PC-9 (cell line): ENCODE results near the gene GATD1. TPM values are rescaled to one million over a fixed set of nuclear protein-coding genes. Genes with fewer than 3 reads are reported as not detected.

ENCODE experiments used
- BruUV-seq: library from RNA; stranded (reverse); fragments of 400-500 nt; replicated peaks from 2 replicates; lab custom pipeline; 2021; lab: Mats Ljungman, UMichigan
- CTCF ChIA-PET: fragments of 300-600 bp; sonication (Branson Sonifier 250); formaldehyde crosslinking; loops from one replicate; lab custom pipeline; 2022; ENCODE audit warnings: antibody characterized with exemption; lab: Charles Lee
- POLR2A ChIA-PET: fragments of 300-600 bp; sonication (Branson Sonifier 250); formaldehyde crosslinking; loops from one replicate; lab custom pipeline; 2022; ENCODE audit warnings: antibody characterized with exemption; ENCODE audit not compliant: unreplicated experiment; lab: Charles Lee
- DNase-seq, 2 experiments: peaks; one replicate each; pipeline versions ENCODE4 v3.0.0 to v3.0.0-alpha.2; 2015 to 2022; ENCODE audit warnings: mixed read lengths in 1 of 2
- H2AFZ ChIP-seq: fragments of 200-600 bp; sonication (generic); 2 replicates; pipeline ENCODE4 v1.8.1; 2017; ENCODE audit warnings: antibody characterized with exemption
- H3F3A ChIP-seq: fragments of 200-600 bp; sonication (generic); 2 replicates; pipeline ENCODE4 v1.8.1; 2017; ENCODE audit warnings: antibody characterized with exemption, mild to moderate bottlenecking, low read depth; ENCODE audit not compliant: insufficient read depth
- H3K27ac ChIP-seq: fragments of 200-600 bp; sonication (generic); 2 replicates; pipeline ENCODE4 v1.6.1; 2016; ENCODE audit warnings: mixed run types
- H3K27me3 ChIP-seq: fragments of 200-600 bp; sonication (generic); 2 replicates; pipeline ENCODE4 v1.6.1; 2016; ENCODE audit warnings: low read depth, mixed run types; ENCODE audit not compliant: insufficient read depth
- H3K36me3 ChIP-seq: fragments of 200-600 bp; sonication (generic); 2 replicates; pipeline ENCODE4 v1.6.1; 2016; ENCODE audit warnings: low read depth, mixed run types
- H3K4me1 ChIP-seq: fragments of 200-600 bp; sonication (generic); replicated peaks from 2 replicates; pipeline ENCODE4 v1.6.1; 2016; ENCODE audit warnings: mixed run types; ENCODE audit not compliant: insufficient read depth
- H3K4me2 ChIP-seq: fragments of 200-600 bp; sonication (generic); 2 replicates; pipeline ENCODE4 v1.6.1; 2017; ENCODE audit warnings: mixed run types
- H3K4me3 ChIP-seq: fragments of 200-600 bp; sonication (generic); 2 replicates; pipeline ENCODE4 v1.6.1; 2016; ENCODE audit warnings: mixed run types
- H3K79me2 ChIP-seq: fragments of 200-600 bp; sonication (generic); 2 replicates; pipeline ENCODE4 v1.6.1; 2017; ENCODE audit warnings: low read depth, mixed run types
- H3K9me2 ChIP-seq: fragments of 200-600 bp; sonication (generic); 2 replicates; pipeline ENCODE4 v1.8.1; 2017; ENCODE audit warnings: mild to moderate bottlenecking; ENCODE audit not compliant: insufficient read depth
- H3K9me3 ChIP-seq: fragments of 200-600 bp; sonication (generic); 2 replicates; pipeline ENCODE4 v1.8.1; 2016; ENCODE audit warnings: low read depth; ENCODE audit not compliant: insufficient read depth
- H4K20me1 ChIP-seq: fragments of 200-600 bp; sonication (generic); 2 replicates; pipeline ENCODE4 v1.8.1; 2017; ENCODE audit not compliant: insufficient read depth
- CTCF ChIP-seq: fragments of 200-600 bp; sonication (generic); conservative IDR thresholded peaks from 2 replicates; pipeline ENCODE4 v1.6.1; 2017; ENCODE audit warnings: mixed run types, antibody characterized with exemption, mild to moderate bottlenecking, moderate library complexity
- EZH2 ChIP-seq: fragments of 200-600 bp; sonication (generic); IDR thresholded peaks from 2 replicates; pipeline ENCODE4 v1.8.0; 2017; ENCODE audit warnings: antibody characterized with exemption, low read depth
- intact Hi-C: fragments of 100-400 bp; cut with micrococcal nuclease; formaldehyde crosslinking; loops from one replicate; pipeline ENCODE4 v1.10.0; 2022; ENCODE audit not compliant: unreplicated experiment
- total RNA-seq: library from RNA; stranded (reverse); gene quantifications from 2 replicates; pipeline ENCODE4 v1.2.3, GENCODE V29; 2021

GATD1 gene
- total RNA-seq, 1 experiment from 2014 or later: 52.7 TPM

DNA sequence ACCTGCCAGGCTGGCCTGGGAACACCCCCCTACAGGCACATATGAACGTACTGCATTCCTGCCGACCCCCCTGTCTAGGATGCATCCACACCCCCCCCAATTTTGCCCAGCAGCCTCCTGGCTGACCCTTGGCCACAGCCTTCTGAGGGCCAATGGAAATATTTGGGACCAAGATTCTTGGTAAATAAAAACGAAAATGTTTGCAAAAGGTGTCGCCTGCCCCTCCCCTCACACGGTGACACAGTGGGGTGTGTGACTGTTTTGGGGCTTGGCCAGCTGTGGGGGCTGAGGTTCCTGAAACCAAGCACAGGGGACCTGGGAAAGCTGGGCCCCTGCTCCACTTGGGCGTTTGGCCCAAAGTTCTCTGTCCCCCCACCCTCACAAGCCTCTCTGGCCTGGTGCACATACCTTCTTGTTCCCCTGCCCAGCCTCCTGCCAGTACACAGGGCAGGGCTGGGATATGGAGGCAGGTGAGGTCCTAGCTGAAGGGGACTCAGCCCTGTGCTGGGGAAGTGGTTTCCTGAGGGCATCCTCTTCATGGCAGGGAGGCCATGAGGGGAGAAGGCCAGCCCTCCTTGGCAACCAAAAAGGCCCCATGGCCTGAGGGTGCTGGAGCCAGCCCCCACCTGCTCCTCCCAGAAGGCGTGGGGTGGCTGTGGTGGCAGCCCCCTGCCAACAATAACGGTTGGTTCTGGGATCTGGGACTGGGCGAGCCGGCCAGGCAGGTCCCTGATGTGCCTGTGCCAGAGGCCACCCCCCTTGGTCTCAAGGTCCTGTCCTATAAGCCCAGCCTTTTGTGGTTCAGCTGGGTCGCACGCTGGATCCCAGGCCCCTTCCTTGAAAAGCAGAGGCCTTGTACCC lies 48.3 kb upstream of the GATD1 start:
- DNase-seq: peak; percentile 56 to 58
- Histone ChIP-seq H4K20me1 (peaks cover 21% of the 10 kb centered on the region), H3K36me3 (no peaks in the 10 kb centered on the region), H2AFZ (no peak overlapping the region), H3K27ac (peak overlapping the region; percentile 44), H3K4me2 (peak overlapping the region; percentile 84), H3K9me2 (no peaks in the 10 kb centered on the region), H3K9me3 (no peaks in the 10 kb centered on the region), H3K4me1 (peaks cover 32% of the 10 kb centered on the region), H3K4me3 (no peak overlapping the region), H3F3A (peaks cover 11% of the 10 kb centered on the region; the same call in 1 of the 2 replicates), H3K79me2 (peaks cover 13% of the 10 kb centered on the region), H3K27me3 (no peaks in the 10 kb centered on the region)
- intact Hi-C loops: no loop called here
- POLR2A ChIA-PET: no interaction called here
- CTCF ChIA-PET: no interaction called here
- no peak for TF ChIP-seq EZH2
- no peak for TF ChIP-seq CTCF
- no TSS peak for BruUV-seq

DNA sequence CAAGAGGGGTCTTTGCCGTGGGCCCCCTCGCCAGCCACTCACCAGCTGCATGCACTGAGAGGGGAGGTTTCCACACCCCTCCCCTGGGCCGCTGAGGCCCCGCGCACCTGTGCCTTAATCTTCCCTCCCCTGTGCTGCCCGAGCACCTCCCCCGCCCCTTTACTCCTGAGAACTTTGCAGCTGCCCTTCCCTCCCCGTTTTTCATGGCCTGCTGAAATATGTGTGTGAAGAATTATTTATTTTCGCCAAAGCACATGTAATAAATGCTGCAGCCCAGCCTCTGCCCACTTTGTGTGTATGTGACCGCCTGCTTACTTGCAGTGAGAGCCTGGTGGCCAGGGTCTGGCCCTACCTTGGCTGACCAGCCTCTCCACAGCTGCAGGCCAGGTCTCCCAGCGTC lies 47.7 kb upstream of the GATD1 start:
- Histone ChIP-seq H3K36me3 (no peaks in the 10 kb centered on the region), H3K4me2 (peak overlapping the region; percentile 84), H3K9me3 (no peaks in the 10 kb centered on the region), H3K4me1 (peaks cover 33% of the 10 kb centered on the region), H2AFZ (no peak overlapping the region), H3K27ac (no peak overlapping the region), H3K9me2 (no peaks in the 10 kb centered on the region), H3F3A (peaks cover 14% of the 10 kb centered on the region; the same call in 1 of the 2 replicates), H3K79me2 (peaks cover 19% of the 10 kb centered on the region), H4K20me1 (peaks cover 26% of the 10 kb centered on the region), H3K27me3 (no peaks in the 10 kb centered on the region), H3K4me3 (no peak overlapping the region)
- DNase-seq: peak in 1 of 2 experiments; percentile 0
- intact Hi-C loops: no loop called here
- TF ChIP-seq CTCF: no peak
- no peak for TF ChIP-seq EZH2
- no TSS peak for BruUV-seq
- CTCF ChIA-PET: no interaction called here
- POLR2A ChIA-PET: no interaction called here

GRCh38 chr11:824292-824880 lies 47.1 kb upstream of the GATD1 start:
- no peaks in the 10 kb centered on the region for H3K36me3 ChIP-seq
- POLR2A ChIA-PET: no interaction called here
- no peak overlapping the region for H3K4me2 ChIP-seq
- H3K4me3 ChIP-seq: no peak overlapping the region
- TF ChIP-seq EZH2: no peak
- no peak for TF ChIP-seq CTCF
- H3K79me2 ChIP-seq: peaks cover 19% of the 10 kb centered on the region
- intact Hi-C loops: no loop called here
- no peaks in the 10 kb centered on the region for H3K9me3 ChIP-seq
- H3K27me3 ChIP-seq: no peaks in the 10 kb centered on the region
- H3K4me1 ChIP-seq: peaks cover 33% of the 10 kb centered on the region
- no TSS peak for BruUV-seq
- H3F3A ChIP-seq: peaks cover 14% of the 10 kb centered on the region; the same call in 1 of the 2 replicates
- no peak overlapping the region for H3K27ac ChIP-seq
- H3K9me2 ChIP-seq: no peaks in the 10 kb centered on the region
- DNase-seq: no peak
- CTCF ChIA-PET: no interaction called here
- peaks cover 26% of the 10 kb centered on the region for H4K20me1 ChIP-seq
- no peak overlapping the region for H2AFZ ChIP-seq
